NCI-H345 (cell line): ENCODE results near the gene PCDHGC3.

Source experiments
- DNase-seq: peaks from one replicate; lab custom pipeline; 2025; lab: John Stamatoyannopoulos, UW

PCDHGC3 gene

GRCh38 chr5:141508440-141508797 lies 32.7 kb downstream of the PCDHGC3 start:
- DNase-seq = no peak

- no peak for DNase-seq
These were observed 33.2 kb downstream of the PCDHGC3 start for GRCh38 chr5:141508798-141509611.

GRCh38 chr5:141510160-141510559 lies 34.4 kb downstream of the PCDHGC3 start:
- DNase-seq = no peak

GRCh38 chr5:141510850-141511601 lies 35.3 kb downstream of the PCDHGC3 start:
- no peak for DNase-seq

GRCh38 chr5:141511771-141512325 lies 36.1 kb downstream of the PCDHGC3 start:
- DNase-seq = no peak

GRCh38 chr5:141512390-141512910 lies 36.7 kb downstream of the PCDHGC3 start:
- peak; percentile 69 for DNase-seq

- DNase-seq = no peak
These were observed 37.3 kb downstream of the PCDHGC3 start for GRCh38 chr5:141512911-141513626.

GRCh38 chr5:141513627-141514329 lies 38.0 kb downstream of the PCDHGC3 start:
- DNase-seq = no peak

- DNase-seq = no peak
These were observed 38.8 kb downstream of the PCDHGC3 start for GRCh38 chr5:141514330-141515133.

- DNase-seq = no peak
These were observed 39.4 kb downstream of the PCDHGC3 start for GRCh38 chr5:141515141-141515540.

- DNase-seq = no peak
These were observed 40.3 kb downstream of the PCDHGC3 start for GRCh38 chr5:141515946-141516671.

GRCh38 chr5:141516672-141517025 lies 40.9 kb downstream of the PCDHGC3 start:
- no peak for DNase-seq

GRCh38 chr5:141517312-141517711 lies 41.5 kb downstream of the PCDHGC3 start:
- no peak for DNase-seq

- no peak for DNase-seq
These were observed 42.3 kb downstream of the PCDHGC3 start for GRCh38 chr5:141517880-141518617.

- DNase-seq = no peak
These were observed 42.9 kb downstream of the PCDHGC3 start for GRCh38 chr5:141518618-141519015.

- no peak for DNase-seq
These were observed 44.1 kb downstream of the PCDHGC3 start for GRCh38 chr5:141519605-141520565.

GRCh38 chr5:141521244-141521781 lies 45.5 kb downstream of the PCDHGC3 start:
- no peak for DNase-seq

- no peak for DNase-seq
These were observed 46.5 kb downstream of the PCDHGC3 start for GRCh38 chr5:141522301-141522700.
